B cell (primary cell): Measurements from ENCODE around the gene CD80. TPM values are rescaled to one million over a fixed set of nuclear protein-coding genes. Genes with fewer than 3 reads are reported as not detected.
A peak's percentile ranks its signal among the peaks of the same experiment; 100 is the strongest.

Experiments
- ATAC-seq: fragments of 200-7000 bp; cut with Tn5 transposase; one replicate; pipeline ENCODE4 v1.10.0; 2021; ENCODE audit warnings: low read depth, mild to moderate bottlenecking, moderate number of reproducible peaks, moderate library complexity
- CTCF ChIA-PET: fragments of 350-600 bp; sonication (Branson Sonifier 250); formaldehyde crosslinking; loops from one replicate; lab custom pipeline; 2021; ENCODE audit warnings: antibody characterized with exemption, inconsistent platforms; lab: Charles Lee
- POLR2A ChIA-PET: fragments of 350-600 bp; sonication (Branson Sonifier 250); formaldehyde crosslinking; loops from one replicate; lab custom pipeline; 2021; ENCODE audit warnings: antibody characterized with exemption; lab: Charles Lee
- DNase-seq: peaks from one replicate; pipeline ENCODE4 v3.0.0; 2013
- H2AFZ ChIP-seq: 2 replicates; pipeline ENCODE4 v1.6.1; 2012; ENCODE audit warnings: mild to moderate bottlenecking, low read depth, low read length; ENCODE audit not compliant: insufficient read depth, poor library complexity, severe bottlenecking
- H3K27ac ChIP-seq, 2 donors: 1 replicate in 1 of 2; 2 replicates in 1 of 2; pipeline ENCODE4 v1.5.1; 2012 to 2013; ENCODE audit warnings: low read length in 2 of 2, mild to moderate bottlenecking in 2 of 2, moderate library complexity in 1 of 2
- H3K27me3 ChIP-seq, 4 experiments: fragments of 200-600 bp in 1 of 4; sonication (generic) in 1 of 4; replicated peaks in 1 of 4; 1 replicate in 2 of 4; 2 replicates in 2 of 4; pipeline versions ENCODE4 v1.6.1 to v1.7.0; 2013 to 2016; ENCODE audit warnings: low read length in 3 of 4, mild to moderate bottlenecking in 2 of 4, mixed read lengths in 1 of 4, moderate library complexity in 1 of 4; ENCODE audit not compliant: insufficient read depth in 4 of 4, control insufficient read depth in 3 of 4; ENCODE audit errors: control extremely low read depth in 1 of 4
- H3K36me3 ChIP-seq, 2 experiments: replicated peaks in 1 of 2; 1 replicate in 1 of 2; 2 replicates in 1 of 2; pipeline versions ENCODE4 v1.6.1 to v1.7.1; 2013; ENCODE audit warnings: low read length in 1 of 2; ENCODE audit not compliant: insufficient read depth in 2 of 2, control insufficient read depth in 1 of 2; ENCODE audit errors: control extremely low read depth in 1 of 2, extremely low read depth in 1 of 2
- H3K4me1 ChIP-seq, 2 donors: fragments of 200-600 bp in 1 of 2; sonication (generic) in 1 of 2; 1 replicate in 1 of 2; 2 replicates in 1 of 2; pipeline versions ENCODE4 v1.5.1 to v1.6.1; 2013 to 2017; ENCODE audit warnings: low read length in 2 of 2; ENCODE audit not compliant: control insufficient read depth in 2 of 2, insufficient read depth in 2 of 2
- H3K4me2 ChIP-seq: replicated peaks from 2 replicates; pipeline ENCODE3; 2012; ENCODE audit warnings: mild to moderate bottlenecking, low read depth, low read length; ENCODE audit not compliant: poor library complexity, severe bottlenecking
- H3K4me3 ChIP-seq, 5 experiments: fragments of 200-600 bp in 1 of 5; sonication (generic) in 1 of 5; 1 replicate in 3 of 5; 2 replicates in 2 of 5; pipeline versions ENCODE4 v1.5.1 to v1.7.0; 2011 to 2016; ENCODE audit warnings: low read length in 4 of 5, mild to moderate bottlenecking in 4 of 5, low read depth in 2 of 5, control low read depth in 1 of 5, moderate library complexity in 1 of 5; ENCODE audit not compliant: insufficient read depth in 1 of 5; ENCODE audit errors: control extremely low read depth in 1 of 5, extremely low read depth in 1 of 5
- H3K79me2 ChIP-seq: fragments of 200-600 bp; sonication (generic); one replicate; pipeline ENCODE4 v1.6.0; 2016; ENCODE audit warnings: low read length; ENCODE audit not compliant: control insufficient read depth, insufficient read depth
- H3K9ac ChIP-seq: fragments of 200-600 bp; sonication (generic); 2 replicates; pipeline ENCODE4 v1.6.1; 2017; ENCODE audit warnings: mild to moderate bottlenecking, low read length, moderate library complexity
- H3K9me3 ChIP-seq, 3 donors: one replicate each; pipeline versions ENCODE4 v1.6.1 to v1.7.1; 2013; ENCODE audit warnings: low read length in 2 of 3; ENCODE audit not compliant: control insufficient read depth in 2 of 3, insufficient read depth in 1 of 3; ENCODE audit errors: control extremely low read depth in 1 of 3
- H4K20me1 ChIP-seq: 2 replicates; pipeline ENCODE4 v1.6.0; 2012; ENCODE audit warnings: mild to moderate bottlenecking, low read length; ENCODE audit not compliant: insufficient read depth, control insufficient read depth, poor library complexity, severe bottlenecking
- H3K27ac Mint-ChIP-seq: one replicate; pipeline ENCODE4 v1.8.0; 2021; ENCODE audit warnings: mixed read lengths
- H3K27me3 Mint-ChIP-seq: one replicate; pipeline ENCODE4 v1.8.0; 2021; ENCODE audit warnings: mixed read lengths
- H3K4me1 Mint-ChIP-seq: one replicate; pipeline ENCODE4 v1.8.0; 2021; ENCODE audit warnings: mixed read lengths
- H3K4me3 Mint-ChIP-seq: one replicate; pipeline ENCODE4 v1.8.0; 2021; ENCODE audit warnings: mixed read lengths
- H3K9me3 Mint-ChIP-seq: one replicate; pipeline ENCODE4 v1.8.0; 2022; ENCODE audit warnings: mixed read lengths; ENCODE audit not compliant: insufficient read depth
- CTCF ChIP-seq: fragments of 200-600 bp; IDR thresholded peaks from one replicate; pipeline ENCODE4 v1.8.0; 2022; ENCODE audit warnings: antibody characterized with exemption, mild to moderate bottlenecking
- EZH2 ChIP-seq: IDR thresholded peaks from 2 replicates; pipeline ENCODE4 v1.6.1; 2012; ENCODE audit warnings: borderline replicate concordance, low read depth, mild to moderate bottlenecking, moderate library complexity, low read length; ENCODE audit not compliant: insufficient read depth, poor library complexity, severe bottlenecking
- WGBS: methylation state at CpG from one replicate; pipeline ENCODE4 v1.1.5; 2013; ENCODE audit warnings: missing lambda C conversion rate; ENCODE audit not compliant: insufficient coverage; 5-methylcytosine and 5-hydroxymethylcytosine counted together
- intact Hi-C: fragments of 100-400 bp; cut with micrococcal nuclease; formaldehyde crosslinking; loops from one replicate; pipeline ENCODE4 v1.10.0; 2022
- polyA plus RNA-seq: library from polyadenylated mRNA; depleted of rRNA; stranded (reverse); fragments of >200 nt; gene quantifications from 2 replicates; pipeline ENCODE4 v1.2.3, GENCODE V29; 2012
- total RNA-seq, 2 donors: library from RNA; stranded (reverse); fragments of 120-200 nt in 1 of 2; gene quantifications; 1 replicate in 1 of 2; 2 replicates in 1 of 2; pipeline versions ENCODE4 v1.2.3 to v1.2.4, GENCODE V29; 2013 to 2022

The CD80 gene
- total and polyA plus RNA-seq, 2 donors (not counting 1 experiment from before 2014, with no cell fraction given): 15.0 to 26.5 TPM

GRCh38 chr3:119541547-119541946 is 17.9 kb downstream of the CD80 start:
- Mint-ChIP-seq H3K4me1 (peaks cover 54% of the 10 kb centered on the region), H3K27ac (peak overlapping the region; percentile 77), H3K9me3 (no peaks in the 10 kb centered on the region), H3K4me3 (peak overlapping the region; percentile 44), H3K27me3 (no peaks in the 10 kb centered on the region)
- ChIA-PET POLR2A (no interaction called here), CTCF (interaction anchor here (0.7 to 2.0 kb wide), 2 partner anchors 9 to 606 kb away, joined by 4 to 8 read pairs; no protein-coding TSS in a partner anchor)
- 75% methylated on average over 3 of the region's 3 CpGs for WGBS
- no peaks in the 10 kb centered on the region for H3K9me3 ChIP-seq
- TF ChIP-seq CTCF (no peak), EZH2 (no peak)
- H3K36me3 ChIP-seq: peaks cover 0 to 7% of the 10 kb centered on the region in 2 experiments
- no peak overlapping the region for H3K9ac ChIP-seq
- intact Hi-C loops: no loop called here
- no peak for DNase-seq
- H3K79me2 ChIP-seq: no peaks in the 10 kb centered on the region
- H3K4me2 ChIP-seq: no peak overlapping the region
- H3K4me3 ChIP-seq: no peak overlapping the region
- no peaks in the 10 kb centered on the region for H4K20me1 ChIP-seq
- no peak for ATAC-seq
- H2AFZ ChIP-seq: no peak overlapping the region
- peaks cover 24 to 26% of the 10 kb centered on the region in 2 donors for H3K4me1 ChIP-seq
- H3K27me3 ChIP-seq: no peaks in the 10 kb centered on the region
- H3K27ac ChIP-seq: no peak overlapping the region

DNA sequence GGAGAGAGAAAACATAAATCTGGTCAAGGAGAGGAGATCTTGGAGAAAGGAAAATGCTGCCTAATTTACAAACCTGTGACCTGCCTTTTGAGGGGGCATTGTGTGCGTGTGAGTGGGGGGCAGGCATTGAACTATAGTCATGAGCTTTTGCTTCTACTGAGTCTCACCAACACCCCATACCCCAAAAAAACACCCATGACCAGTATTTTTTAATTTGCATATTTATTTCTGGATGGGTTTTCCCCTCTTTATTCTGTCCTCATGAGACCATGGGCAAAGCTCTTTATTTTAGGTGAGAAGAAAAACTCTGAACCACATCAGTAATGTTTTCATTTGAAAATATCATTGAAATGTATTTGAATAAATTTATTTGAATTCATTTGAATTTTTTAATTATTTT is 20.6 kb downstream of the CD80 start:
- Histone ChIP-seq H4K20me1 (no peaks in the 10 kb centered on the region), H3K9me3 (no peaks in the 10 kb centered on the region), H3K4me2 (peak overlapping the region; percentile 52), H3K27ac (peak overlapping the region; percentile 57 to 83), H3K36me3 (no peaks in the 10 kb centered on the region), H2AFZ (peak overlapping the region; percentile 32), H3K4me1 (peaks cover 24 to 26% of the 10 kb centered on the region in 2 donors), H3K79me2 (no peaks in the 10 kb centered on the region), H3K4me3 (no peak overlapping the region), H3K9ac (peak overlapping the region; percentile 25), H3K27me3 (no peaks in the 10 kb centered on the region)
- Mint-ChIP-seq H3K27ac (peak overlapping the region; percentile 80), H3K4me1 (peaks cover 45% of the 10 kb centered on the region), H3K9me3 (no peaks in the 10 kb centered on the region), H3K4me3 (peak overlapping the region; percentile 71), H3K27me3 (no peaks in the 10 kb centered on the region)
- ATAC-seq (peak; percentile 78), DNase-seq (peak; percentile 52)
- WGBS: no CpG with 5 or more reads among the region's 1 CpG
- intact Hi-C loops: loop anchor here (2.0 kb wide), 2 partner anchors 18 to 20 kb away; partner anchors contain the start of gene CD80
- POLR2A ChIA-PET: interaction anchor here (0.7 to 1.2 kb wide), 2 partner anchors 23 to 41 kb away, joined by 3 read pairs; partner anchors contain the start of gene ADPRH
- CTCF ChIA-PET: interaction anchor here (1.6 kb wide), 1 partner anchor 14 kb away, joined by 5 read pairs; no protein-coding TSS in a partner anchor
- no peak for TF ChIP-seq CTCF
- TF ChIP-seq EZH2: no peak
